GM19324 (cell line): ENCODE measurements around the gene FGD4.

Experiments
- ATAC-seq: cut with Tn5 transposase; IDR thresholded peaks from one replicate; pipeline ENCODE4 v1.9.1; 2021; ENCODE audit warnings: mild to moderate bottlenecking, moderate library complexity; ENCODE audit not compliant: unreplicated experiment, low FRiP score

FGD4 gene

GRCh38 chr12:32399370-32400113 lies at the start of gene FGD4:
Gene FGD4, plus strand, starts transcription at chr12:32399558.
- ATAC-seq: peak; percentile 83

- ATAC-seq: no peak
Observed at GRCh38 chr12:32353540-32353939, 45.8 kb upstream of the FGD4 start.

DNA sequence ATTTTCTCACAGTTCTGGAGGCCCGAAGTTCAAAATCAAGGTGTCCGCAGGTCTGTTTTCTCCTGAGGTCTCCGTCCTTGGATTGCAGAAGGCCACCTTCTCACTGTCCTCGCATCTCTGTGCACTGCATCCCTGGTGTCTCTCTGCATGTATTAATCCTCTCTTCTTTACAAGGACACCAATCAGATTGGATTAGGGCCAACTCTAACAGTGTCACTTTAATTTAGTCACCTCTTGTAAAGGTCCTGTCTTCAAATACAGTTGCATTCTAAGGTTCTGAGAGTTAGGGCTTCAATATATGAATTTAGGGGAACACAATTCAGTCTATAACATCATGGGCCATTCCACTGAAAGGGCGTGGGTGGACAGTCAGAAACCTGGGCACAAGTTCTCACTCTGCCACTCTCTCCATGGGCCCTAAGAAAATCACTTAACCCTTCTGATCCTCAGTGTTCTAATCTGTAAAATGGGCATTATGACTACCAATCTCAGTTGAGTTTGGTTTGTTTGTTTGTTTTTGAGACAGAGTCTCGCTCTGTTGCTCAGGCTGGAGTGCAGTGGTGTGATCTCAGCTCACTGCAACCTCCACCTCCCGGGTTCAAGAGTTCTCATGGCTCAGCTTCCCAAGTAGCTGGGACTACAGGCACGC lies 41.6 kb upstream of the FGD4 start:
- ATAC-seq: no peak

- no peak for ATAC-seq
Observed at GRCh38 chr12:32360956-32361355, 38.4 kb upstream of the FGD4 start.

DNA sequence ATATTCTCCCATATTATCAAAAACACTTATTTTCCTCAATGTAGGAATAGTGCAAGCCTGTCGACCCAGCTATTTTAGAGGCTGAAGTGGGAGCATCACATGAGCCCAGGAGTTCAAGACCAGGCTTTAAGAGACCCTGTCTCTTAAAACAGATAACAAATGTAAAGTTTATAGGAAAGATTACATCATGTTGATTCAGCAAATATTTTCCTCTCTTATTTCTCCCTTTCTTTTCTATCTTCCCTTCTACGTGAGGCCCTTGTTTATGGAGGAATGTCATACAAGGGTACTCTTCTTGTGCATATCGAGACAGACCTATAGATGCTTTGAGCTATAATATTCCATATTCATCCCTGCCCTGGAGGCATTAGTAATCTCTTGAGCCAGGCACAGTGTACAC lies 36.5 kb upstream of the FGD4 start:
- no peak for ATAC-seq

DNA sequence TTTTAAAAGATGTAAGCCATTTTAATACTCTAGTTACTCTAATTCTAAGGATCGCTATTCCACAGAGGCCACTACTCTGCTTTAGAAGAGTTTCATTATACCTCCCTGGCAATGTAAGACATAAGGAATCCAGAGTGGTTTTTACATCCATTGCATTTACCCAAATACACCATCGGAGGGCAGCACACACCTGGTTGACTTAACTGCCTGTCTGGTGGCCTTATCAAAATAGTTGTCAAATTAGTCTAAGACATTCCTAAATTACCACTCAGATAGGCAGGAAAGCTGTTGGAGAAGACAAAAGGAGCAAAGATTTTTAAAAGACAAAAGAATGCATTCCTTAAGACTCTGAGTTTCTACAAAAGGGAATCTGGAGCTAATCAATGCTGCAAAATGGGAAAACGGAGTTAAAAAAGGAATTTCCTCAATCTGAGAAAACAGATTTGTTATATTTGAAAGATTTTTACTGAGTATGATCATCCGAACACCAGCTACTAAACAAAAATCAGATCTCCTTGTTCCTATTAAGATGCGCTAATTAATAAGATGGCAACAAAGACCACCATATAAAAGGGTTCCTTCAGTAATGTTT lies 33.8 kb upstream of the FGD4 start:
- ATAC-seq: no peak

- ATAC-seq: no peak
Observed at GRCh38 chr12:32366714-32367113, 32.6 kb upstream of the FGD4 start.

GRCh38 chr12:32367381-32367780 lies 32.0 kb upstream of the FGD4 start:
- ATAC-seq: no peak

DNA sequence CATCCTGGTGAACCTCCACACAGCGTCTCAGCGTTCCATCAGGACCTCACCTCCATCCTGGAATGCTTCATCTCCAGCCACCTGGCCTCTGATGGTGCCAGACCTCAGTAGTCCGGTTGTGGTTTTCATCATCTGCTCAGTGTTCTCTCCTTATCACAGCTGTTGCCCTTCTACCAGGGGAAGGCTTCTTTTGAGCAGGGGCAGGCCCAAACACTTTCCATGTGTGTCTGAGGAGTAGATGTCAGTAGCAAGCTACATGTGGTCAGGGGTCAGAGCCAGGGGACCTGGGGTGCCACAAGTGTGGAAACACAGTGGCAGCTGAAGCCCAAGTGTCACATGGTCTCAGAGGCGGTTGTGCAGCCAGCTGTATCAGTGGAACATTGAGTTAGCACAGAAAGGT lies 30.2 kb upstream of the FGD4 start:
- no peak for ATAC-seq

GRCh38 chr12:32377344-32378055 lies 21.9 kb upstream of the FGD4 start:
- ATAC-seq: no peak

DNA sequence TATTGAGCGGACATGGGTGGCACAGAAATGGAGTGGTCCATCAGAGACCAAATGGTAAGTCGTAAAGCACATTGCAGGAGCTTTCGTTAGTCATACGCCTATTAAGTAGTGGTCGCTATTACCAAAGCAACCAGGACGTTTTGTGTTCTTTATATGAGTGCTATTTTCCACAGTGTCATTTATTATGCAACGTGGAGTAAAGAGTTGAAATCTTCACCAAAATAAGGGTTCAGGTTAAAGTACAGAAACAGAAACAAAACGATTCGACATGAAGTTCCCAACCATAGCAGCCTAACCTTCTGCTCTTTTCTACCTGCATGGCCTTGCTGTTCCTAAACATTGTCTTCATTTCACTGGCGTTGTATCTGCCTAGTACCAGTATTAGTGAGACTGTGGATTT lies 20.1 kb upstream of the FGD4 start:
- ATAC-seq: no peak

DNA sequence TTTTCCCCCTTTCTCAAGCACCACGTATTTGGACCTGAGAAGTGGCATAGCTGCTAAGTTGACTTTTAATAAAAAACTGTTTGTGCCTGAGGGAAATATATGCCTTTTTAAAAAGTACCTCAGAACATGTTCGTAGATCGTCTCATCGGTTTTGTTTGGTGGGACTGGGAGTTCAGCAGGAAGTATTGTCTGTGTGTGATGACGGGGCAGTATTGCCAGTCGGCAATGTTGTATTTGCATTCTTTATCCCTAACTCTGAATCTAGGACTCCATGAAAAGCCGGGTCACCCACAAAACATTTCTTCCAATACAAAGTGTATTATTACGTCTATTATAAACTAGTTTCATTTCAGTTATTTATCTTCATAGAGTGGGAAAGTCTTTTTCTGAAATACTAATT lies 19.7 kb upstream of the FGD4 start:
- ATAC-seq: no peak

GRCh38 chr12:32382226-32382625 lies 17.1 kb upstream of the FGD4 start:
- ATAC-seq: no peak

- ATAC-seq: no peak
Observed at GRCh38 chr12:32390572-32391219, 8.7 kb upstream of the FGD4 start.

DNA sequence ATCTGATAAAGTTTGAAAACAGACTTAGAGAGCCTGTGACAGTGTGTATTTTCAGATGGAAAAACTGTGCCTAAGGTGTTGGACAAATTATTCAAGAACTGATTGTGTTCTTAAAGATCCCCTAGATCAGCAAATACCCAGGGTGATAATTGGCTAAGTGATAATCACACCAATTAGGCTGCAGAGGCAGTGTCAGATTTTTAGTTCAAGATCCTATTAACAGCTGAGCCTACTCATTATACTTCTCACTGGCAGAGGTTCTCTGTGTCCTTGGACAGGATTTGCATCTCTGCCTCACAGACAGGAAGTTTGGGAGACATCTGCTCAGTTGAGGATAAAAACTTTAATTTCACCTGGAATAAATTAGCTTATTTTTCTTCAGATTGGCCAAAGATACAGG lies 4.3 kb upstream of the FGD4 start:
- no peak for ATAC-seq

GRCh38 chr12:32397696-32398095 lies 1.7 kb upstream of the FGD4 start:
- no peak for ATAC-seq

- ATAC-seq: no peak
Observed at GRCh38 chr12:32398181-32398580, 1.2 kb upstream of the FGD4 start.

DNA sequence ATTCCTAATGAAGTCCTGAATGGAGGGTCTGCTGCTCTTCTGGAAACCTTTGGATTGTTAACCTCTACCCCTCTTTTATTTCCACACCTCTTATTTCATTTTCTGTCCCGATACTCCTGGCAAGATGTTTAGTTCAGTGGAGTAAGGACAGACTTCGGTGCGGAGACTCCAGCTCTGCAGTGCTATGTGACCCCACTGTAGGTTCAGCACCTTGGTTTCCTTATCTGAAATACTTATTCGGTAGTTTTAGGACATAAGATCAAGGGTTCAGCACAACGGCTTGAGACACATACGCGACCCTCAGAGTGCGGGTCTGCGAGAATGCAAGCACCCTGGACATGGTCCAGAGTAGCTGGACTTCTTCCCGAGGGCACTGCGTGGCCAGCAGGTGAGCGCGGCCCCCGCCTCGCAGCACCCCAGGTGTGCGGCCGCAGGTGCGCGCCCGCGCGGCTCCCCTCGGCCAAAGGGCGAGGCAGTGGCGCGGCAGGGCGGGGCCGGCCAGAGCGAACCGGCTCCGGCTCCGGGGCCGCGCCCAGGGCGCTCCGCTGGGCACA lies 465 bp upstream of the FGD4 start:
- ATAC-seq: no peak

GRCh38 chr12:32400114-32400672 lies 835 bp downstream of the FGD4 start:
- no peak for ATAC-seq

DNA sequence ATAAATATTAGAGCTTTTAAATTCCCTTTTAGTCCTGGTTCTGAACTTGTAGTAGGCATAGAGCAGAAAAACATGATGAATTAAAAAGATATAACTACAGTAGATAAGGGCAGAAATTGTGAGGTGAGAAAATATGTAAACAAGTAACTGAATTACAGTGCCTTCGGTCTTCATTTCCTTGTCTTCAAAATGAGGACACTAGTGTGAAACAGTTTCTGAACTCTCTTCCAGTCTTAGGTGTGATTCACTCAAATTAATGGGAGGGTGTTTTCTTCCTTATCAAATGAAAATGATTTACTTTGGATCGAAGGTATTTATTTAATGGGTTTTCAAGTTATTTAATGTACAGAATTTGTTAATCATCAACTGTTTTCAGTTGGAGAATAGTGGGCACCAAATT lies 1.5 kb downstream of the FGD4 start:
- ATAC-seq: no peak
